OCI-LY1 (cell line): ENCODE data around the gene TAT.

Experiments used
- H2AFZ ChIP-seq: fragments of 200-600 bp; sonication (generic), shearing (Covaris generic); 2 replicates; pipeline ENCODE4 v1.6.0; 2014; ENCODE audit warnings: antibody characterized with exemption, mild to moderate bottlenecking, low read length
- H3F3A ChIP-seq: fragments of 200-600 bp; sonication (generic), shearing (Covaris generic); 2 replicates; pipeline ENCODE4 v1.6.0; 2014; ENCODE audit warnings: mild to moderate bottlenecking, antibody characterized with exemption, low read length, moderate library complexity; ENCODE audit not compliant: insufficient read depth
- H3K27ac ChIP-seq: fragments of 200-600 bp; sonication (generic); 2 replicates; pipeline ENCODE4 v1.5.1; 2014; ENCODE audit warnings: low read length, mixed run types, mild to moderate bottlenecking, low read depth; ENCODE audit not compliant: poor library complexity, severe bottlenecking
- H3K27me3 ChIP-seq: fragments of 200-600 bp; sonication (generic); 2 replicates; pipeline ENCODE4 v1.6.0; 2014; ENCODE audit warnings: antibody characterized with exemption, mild to moderate bottlenecking, low read length, moderate library complexity; ENCODE audit not compliant: insufficient read depth
- H3K36me3 ChIP-seq: fragments of 200-600 bp; sonication (generic); 2 replicates; pipeline ENCODE4 v1.6.1; 2014; ENCODE audit warnings: mild to moderate bottlenecking, antibody characterized with exemption, low read length, moderate library complexity, mixed read lengths; ENCODE audit not compliant: insufficient read depth
- H3K4me1 ChIP-seq: fragments of 200-600 bp; sonication (generic); 2 replicates; pipeline ENCODE4 v1.5.1; 2014; ENCODE audit warnings: mild to moderate bottlenecking, low read length, moderate library complexity; ENCODE audit not compliant: insufficient read depth, severe bottlenecking
- H3K4me2 ChIP-seq: fragments of 200-600 bp; sonication (generic), shearing (Covaris generic); 2 replicates; pipeline ENCODE4 v1.6.1; 2014; ENCODE audit warnings: low read length
- H3K4me3 ChIP-seq: fragments of 200-600 bp; sonication (generic); 2 replicates; pipeline ENCODE4 v1.5.1; 2014; ENCODE audit warnings: low read length, low read depth, mild to moderate bottlenecking, mixed read lengths; ENCODE audit not compliant: poor library complexity, severe bottlenecking
- H3K79me2 ChIP-seq: fragments of 200-600 bp; shearing (Covaris generic); 2 replicates; pipeline ENCODE4 v1.6.1; 2016; ENCODE audit warnings: mixed run types, low read length, mixed read lengths; ENCODE audit not compliant: insufficient read depth
- H3K9ac ChIP-seq: fragments of 200-600 bp; sonication (generic), shearing (Covaris generic); 2 replicates; pipeline ENCODE4 v1.6.1; 2014; ENCODE audit warnings: mild to moderate bottlenecking, low read length, mixed read lengths
- H3K9me2 ChIP-seq: fragments of 200-600 bp; sonication (generic), shearing (Covaris generic); 2 replicates; pipeline ENCODE4 v1.6.1; 2014; ENCODE audit warnings: low read depth, mild to moderate bottlenecking, low read length, mixed read lengths
- H3K9me3 ChIP-seq: fragments of 200-600 bp; shearing (Covaris generic); 2 replicates; pipeline ENCODE4 v1.6.1; 2014; ENCODE audit warnings: low read length, mixed read lengths
- H4K20me1 ChIP-seq: fragments of 200-600 bp; sonication (generic), shearing (Covaris generic); 2 replicates; pipeline ENCODE4 v1.6.0; 2016; ENCODE audit warnings: mild to moderate bottlenecking, low read length; ENCODE audit not compliant: insufficient read depth
- EZH2 ChIP-seq: fragments of 200-600 bp; sonication (generic), shearing (Covaris generic); IDR thresholded peaks from 2 replicates; pipeline ENCODE4 v1.8.0; 2017; ENCODE audit warnings: borderline replicate concordance, mixed run types, mild to moderate bottlenecking, antibody characterized with exemption, low read length, moderate library complexity, mixed read lengths
- TF ChIP-seq, protein P1 (sequence below): fragments of 200-600 bp; sonication (generic), shearing (Covaris generic); IDR thresholded peaks from 2 replicates; pipeline ENCODE4 v1.5.1; 2017; ENCODE audit warnings: mild to moderate bottlenecking, antibody characterized with exemption, low read length, moderate library complexity, mixed read lengths

TAT gene

GRCh38 chr16:71555230-71555891 lies 21.5 kb downstream of the TAT start:
- no peaks in the 10 kb centered on the region for H3K9me2 ChIP-seq
- no peaks in the 10 kb centered on the region for H3K4me1 ChIP-seq
- TF ChIP-seq, protein P1, sequence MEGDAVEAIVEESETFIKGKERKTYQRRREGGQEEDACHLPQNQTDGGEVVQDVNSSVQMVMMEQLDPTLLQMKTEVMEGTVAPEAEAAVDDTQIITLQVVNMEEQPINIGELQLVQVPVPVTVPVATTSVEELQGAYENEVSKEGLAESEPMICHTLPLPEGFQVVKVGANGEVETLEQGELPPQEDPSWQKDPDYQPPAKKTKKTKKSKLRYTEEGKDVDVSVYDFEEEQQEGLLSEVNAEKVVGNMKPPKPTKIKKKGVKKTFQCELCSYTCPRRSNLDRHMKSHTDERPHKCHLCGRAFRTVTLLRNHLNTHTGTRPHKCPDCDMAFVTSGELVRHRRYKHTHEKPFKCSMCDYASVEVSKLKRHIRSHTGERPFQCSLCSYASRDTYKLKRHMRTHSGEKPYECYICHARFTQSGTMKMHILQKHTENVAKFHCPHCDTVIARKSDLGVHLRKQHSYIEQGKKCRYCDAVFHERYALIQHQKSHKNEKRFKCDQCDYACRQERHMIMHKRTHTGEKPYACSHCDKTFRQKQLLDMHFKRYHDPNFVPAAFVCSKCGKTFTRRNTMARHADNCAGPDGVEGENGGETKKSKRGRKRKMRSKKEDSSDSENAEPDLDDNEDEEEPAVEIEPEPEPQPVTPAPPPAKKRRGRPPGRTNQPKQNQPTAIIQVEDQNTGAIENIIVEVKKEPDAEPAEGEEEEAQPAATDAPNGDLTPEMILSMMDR: no peak
- TF ChIP-seq EZH2: no peak
- no peak overlapping the region for H3K4me3 ChIP-seq
- no peaks in the 10 kb centered on the region for H3K9me3 ChIP-seq
- no peak overlapping the region for H2AFZ ChIP-seq
- no peaks in the 10 kb centered on the region for H3K36me3 ChIP-seq
- no peak overlapping the region for H3K4me2 ChIP-seq
- H3K9ac ChIP-seq: no peak overlapping the region
- no peaks in the 10 kb centered on the region; the same call in 1 of the 2 replicates for H3K27me3 ChIP-seq
- no peak overlapping the region for H3K27ac ChIP-seq
- H3F3A ChIP-seq: no peaks in the 10 kb centered on the region
- H3K79me2 ChIP-seq: no peaks in the 10 kb centered on the region
- H4K20me1 ChIP-seq: no peaks in the 10 kb centered on the region

DNA sequence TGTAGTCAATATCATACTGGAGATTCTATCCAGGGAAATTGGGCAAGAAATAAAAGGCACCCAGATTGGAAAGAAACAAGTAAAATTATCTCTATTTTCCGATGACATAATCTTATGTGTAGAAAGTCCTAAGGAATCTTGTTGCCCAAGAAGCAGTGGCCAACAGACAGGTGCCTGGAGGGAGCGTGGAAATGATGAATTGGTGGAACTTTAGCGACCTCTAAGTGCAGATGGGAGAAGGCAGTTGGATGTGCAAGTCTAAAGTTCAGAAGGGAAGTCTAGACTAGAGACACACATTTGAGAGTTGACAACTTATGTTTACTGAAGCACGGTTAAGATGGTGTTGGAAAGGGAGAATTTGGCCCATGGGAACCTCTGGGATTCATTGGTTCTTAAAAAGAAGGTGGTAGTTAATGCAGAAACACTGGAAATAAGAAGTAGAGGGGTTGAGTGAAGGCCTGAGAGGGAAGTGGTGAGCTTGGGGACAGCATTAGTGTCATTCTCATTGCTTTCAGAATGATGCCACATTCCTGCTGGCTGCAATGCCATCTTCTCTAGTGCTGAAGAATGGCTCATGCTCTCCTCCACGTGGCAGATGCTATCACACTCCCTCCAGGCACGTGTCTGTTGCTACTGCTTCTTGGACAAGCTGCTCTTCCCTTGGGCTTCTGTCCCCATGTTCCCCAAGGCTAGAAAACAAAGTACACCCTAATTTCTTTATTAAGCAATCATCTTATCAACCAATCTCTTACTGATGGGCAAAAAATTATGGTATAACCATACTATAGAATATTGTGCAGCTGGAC lies 24.0 kb downstream of the TAT start:
- Histone ChIP-seq H3K27ac (no peak overlapping the region), H2AFZ (no peak overlapping the region), H3K9ac (no peak overlapping the region), H3F3A (no peaks in the 10 kb centered on the region), H3K27me3 (peaks cover 6% of the 10 kb centered on the region; the same call in 1 of the 2 replicates), H3K36me3 (no peaks in the 10 kb centered on the region), H3K4me2 (no peak overlapping the region), H3K4me3 (no peak overlapping the region), H3K9me3 (no peaks in the 10 kb centered on the region), H3K9me2 (no peaks in the 10 kb centered on the region), H4K20me1 (no peaks in the 10 kb centered on the region), H3K4me1 (no peaks in the 10 kb centered on the region), H3K79me2 (no peaks in the 10 kb centered on the region)
- TF ChIP-seq, protein P1: no peak; the same call in 1 of the 2 replicates
- TF ChIP-seq EZH2: no peak

GRCh38 chr16:71547168-71547567 lies 29.7 kb downstream of the TAT start:
- Histone ChIP-seq H3K27me3 (peaks cover 6% of the 10 kb centered on the region; the same call in 1 of the 2 replicates), H3K36me3 (no peaks in the 10 kb centered on the region), H3K4me3 (no peak overlapping the region), H3K27ac (no peak overlapping the region), H3K9me3 (no peaks in the 10 kb centered on the region), H3K4me1 (no peaks in the 10 kb centered on the region), H2AFZ (no peak overlapping the region), H4K20me1 (no peaks in the 10 kb centered on the region), H3K9ac (no peak overlapping the region), H3K79me2 (no peaks in the 10 kb centered on the region), H3F3A (no peaks in the 10 kb centered on the region), H3K4me2 (no peak overlapping the region), H3K9me2 (no peaks in the 10 kb centered on the region)
- TF ChIP-seq, protein P1: no peak
- no peak for TF ChIP-seq EZH2
